CD14-positive monocyte (primary cell): ENCODE data around the gene MPDU1. TPM values are rescaled to one million over a fixed set of nuclear protein-coding genes. Genes with fewer than 3 reads are reported as not detected.
A peak's percentile ranks its signal among the peaks of the same experiment; 100 is the strongest.

ENCODE experiments used
- DNase-seq, 3 donors: peaks; one replicate each; pipeline ENCODE4 v3.0.0-alpha.2; 2011 to 2022
- H2AFZ ChIP-seq: 2 replicates; pipeline ENCODE4 v1.6.0; 2012; ENCODE audit warnings: mild to moderate bottlenecking, low read depth, low read length, inconsistent platforms; ENCODE audit not compliant: insufficient read depth, poor library complexity, severe bottlenecking
- H3K27ac ChIP-seq, 2 donors: 1 replicate in 1 of 2; 2 replicates in 1 of 2; pipeline ENCODE4 v1.5.1; 2012 to 2013; ENCODE audit warnings: low read length in 2 of 2, control low read depth in 1 of 2, inconsistent platforms in 1 of 2, low read depth in 1 of 2, mild to moderate bottlenecking in 1 of 2
- H3K27me3 ChIP-seq, 2 donors: one replicate each; pipeline versions ENCODE4 v1.6.0 to v1.6.1; 2011 to 2013; ENCODE audit warnings: low read length in 2 of 2; ENCODE audit not compliant: control insufficient read depth in 2 of 2, insufficient read depth in 2 of 2
- H3K36me3 ChIP-seq, 2 donors: replicated peaks in 1 of 2; 1 replicate in 1 of 2; 2 replicates in 1 of 2; pipeline versions ENCODE4 v1.5.1 to v1.6.1; 2012 to 2013; ENCODE audit warnings: low read length in 2 of 2, control low read depth in 1 of 2, inconsistent platforms in 1 of 2, mild to moderate bottlenecking in 1 of 2; ENCODE audit not compliant: insufficient read depth in 2 of 2, control insufficient read depth in 1 of 2
- H3K4me1 ChIP-seq, 2 donors: 1 replicate in 1 of 2; 2 replicates in 1 of 2; pipeline versions ENCODE4 v1.5.1 to v1.6.1; 2012 to 2013; ENCODE audit warnings: low read length in 2 of 2, control low read depth in 1 of 2, inconsistent platforms in 1 of 2, mild to moderate bottlenecking in 1 of 2, moderate library complexity in 1 of 2; ENCODE audit not compliant: insufficient read depth in 2 of 2, control insufficient read depth in 1 of 2
- H3K4me2 ChIP-seq: replicated peaks from 2 replicates; pipeline ENCODE3; 2012; ENCODE audit warnings: low read length, moderate library complexity, mild to moderate bottlenecking; ENCODE audit not compliant: poor library complexity, severe bottlenecking; ENCODE audit errors: extremely low read depth
- H3K4me3 ChIP-seq, 3 experiments: fragments of 200-600 bp in 1 of 3; sonication (generic) in 1 of 3; replicated peaks in 1 of 3; 1 replicate in 2 of 3; 2 replicates in 1 of 3; pipeline ENCODE4 v1.5.1; 2011 to 2013; ENCODE audit warnings: low read length in 3 of 3, mild to moderate bottlenecking in 3 of 3, control low read depth in 2 of 3, low read depth in 2 of 3, inconsistent platforms in 1 of 3, moderate library complexity in 1 of 3
- H3K79me2 ChIP-seq: 2 replicates; pipeline ENCODE4 v1.6.0; 2012; ENCODE audit warnings: mild to moderate bottlenecking, control low read depth, inconsistent platforms, low read length, moderate library complexity; ENCODE audit not compliant: insufficient read depth
- H3K9ac ChIP-seq: 2 replicates; pipeline ENCODE4 v1.6.0; 2017; ENCODE audit warnings: low read length, mild to moderate bottlenecking; ENCODE audit not compliant: insufficient read depth, poor library complexity, severe bottlenecking
- H3K9me3 ChIP-seq, 2 donors: replicated peaks in 1 of 2; 1 replicate in 1 of 2; 2 replicates in 1 of 2; pipeline versions ENCODE4 v1.5.1 to v1.6.1; 2012 to 2013; ENCODE audit warnings: low read length in 2 of 2, control low read depth in 1 of 2; ENCODE audit not compliant: control insufficient read depth in 1 of 2, insufficient read depth in 1 of 2
- H4K20me1 ChIP-seq: 2 replicates; pipeline ENCODE4 v1.6.0; 2012; ENCODE audit warnings: mild to moderate bottlenecking, low read length, control low read depth, moderate library complexity; ENCODE audit not compliant: insufficient read depth
- H3K27ac Mint-ChIP-seq, 7 donors: one replicate each; pipeline ENCODE4 v1.8.0; 2020; ENCODE audit warnings: mild to moderate bottlenecking in 7 of 7, mixed read lengths in 7 of 7, moderate library complexity in 6 of 7, inconsistent platforms in 2 of 7
- H3K27me3 Mint-ChIP-seq, 3 donors: one replicate each; pipeline ENCODE4 v1.8.0; 2021 to 2022; ENCODE audit warnings: low read depth in 3 of 3, mild to moderate bottlenecking in 3 of 3, mixed read lengths in 3 of 3, moderate library complexity in 3 of 3, inconsistent platforms in 1 of 3
- H3K36me3 Mint-ChIP-seq, 2 donors: one replicate each; pipeline ENCODE4 v1.8.0; 2020; ENCODE audit warnings: mixed read lengths in 2 of 2, inconsistent platforms in 1 of 2, mild to moderate bottlenecking in 1 of 2
- H3K4me1 Mint-ChIP-seq: one replicate; pipeline ENCODE4 v1.8.0; 2020; ENCODE audit warnings: mild to moderate bottlenecking, mixed read lengths
- H3K4me3 Mint-ChIP-seq, 2 donors: one replicate each; pipeline ENCODE4 v1.8.0; 2020; ENCODE audit warnings: mild to moderate bottlenecking in 2 of 2, mixed read lengths in 2 of 2, moderate library complexity in 1 of 2
- H3K9me3 Mint-ChIP-seq, 7 donors: one replicate each; pipeline ENCODE4 v1.8.0; 2020 to 2022; ENCODE audit warnings: mixed read lengths in 7 of 7, mild to moderate bottlenecking in 6 of 7, moderate library complexity in 6 of 7, inconsistent platforms in 2 of 7
- CTCF ChIP-seq: fragments of 200-600 bp; IDR thresholded peaks from one replicate; pipeline ENCODE4 v1.8.0; 2022; ENCODE audit warnings: antibody characterized with exemption, mild to moderate bottlenecking
- WGBS: methylation state at CpG from one replicate; pipeline ENCODE4 v1.1.5; 2013; ENCODE audit warnings: missing lambda C conversion rate; ENCODE audit not compliant: insufficient coverage; 5-methylcytosine and 5-hydroxymethylcytosine counted together
- intact Hi-C, 2 donors: fragments of 100-400 bp; cut with micrococcal nuclease; formaldehyde crosslinking; loops; one replicate each; pipeline versions ENCODE4 v1.15.0 to v1.15.1; 2023
- polyA plus RNA-seq, 3 donors: library from polyadenylated mRNA; depleted of rRNA in 1 of 3; unstranded in 2 of 3; stranded (reverse) in 1 of 3; fragments of 300-500 nt in 2 of 3; fragments of >200 nt in 1 of 3; fragmentation: Illumina TruSeq in 2 of 3; gene quantifications; 1 replicate in 2 of 3; 2 replicates in 1 of 3; pipeline ENCODE4 v1.2.3, GENCODE V29; 2012 to 2021

The MPDU1 gene
- polyA plus RNA-seq, 3 donors = 100 to 107 (median 103) TPM

- Histone ChIP-seq H3K36me3 (peaks cover 3 to 12% of the 10 kb centered on the region in 2 donors), H3K9me3 (no peaks in the 10 kb centered on the region), H3K4me3 (no peak overlapping the region), H3K4me1 (peaks cover 25 to 34% of the 10 kb centered on the region in 2 donors), H3K9ac (no peak overlapping the region), H4K20me1 (peaks cover 48% of the 10 kb centered on the region), H3K27ac (no peak overlapping the region), H3K4me2 (no peak overlapping the region), H3K27me3 (no peaks in the 10 kb centered on the region), H3K79me2 (peaks cover 65% of the 10 kb centered on the region), H2AFZ (no peak overlapping the region)
- no peak for DNase-seq
- Mint-ChIP-seq H3K4me1 (peaks cover 38% of the 10 kb centered on the region), H3K27ac (peak overlapping the region in 1 of 7 donors; percentile 3), H3K4me3 (no peak overlapping the region), H3K36me3 (peaks cover 9 to 18% of the 10 kb centered on the region in 2 donors), H3K27me3 (peaks cover 0 to 2% (median 0%) of the 10 kb centered on the region in 3 donors), H3K9me3 (no peaks in the 10 kb centered on the region)
- no CpG with 5 or more reads among the region's 3 CpGs for WGBS
- intact Hi-C loops = no loop called here
- no peak for TF ChIP-seq CTCF
Measured at GRCh38 chr17:7611635-7612293, 28.1 kb downstream of the MPDU1 start.

- no peak for TF ChIP-seq CTCF
- Histone ChIP-seq H4K20me1 (peaks cover 48% of the 10 kb centered on the region), H3K79me2 (peaks cover 64% of the 10 kb centered on the region), H2AFZ (no peak overlapping the region), H3K27ac (no peak overlapping the region), H3K36me3 (peaks cover 3 to 12% of the 10 kb centered on the region in 2 donors), H3K4me3 (no peak overlapping the region), H3K4me2 (no peak overlapping the region), H3K9ac (no peak overlapping the region), H3K9me3 (no peaks in the 10 kb centered on the region), H3K27me3 (no peaks in the 10 kb centered on the region), H3K4me1 (peaks cover 25 to 34% of the 10 kb centered on the region in 2 donors)
- Mint-ChIP-seq H3K27me3 (peaks cover 0 to 2% (median 0%) of the 10 kb centered on the region in 3 donors), H3K4me1 (peaks cover 38% of the 10 kb centered on the region), H3K4me3 (no peak overlapping the region), H3K27ac (peak overlapping the region in 3 of 7 donors; percentile 0 to 73 (median 3)), H3K9me3 (no peaks in the 10 kb centered on the region), H3K36me3 (peaks cover 9 to 18% of the 10 kb centered on the region in 2 donors)
- intact Hi-C loops = no loop called here
- WGBS = 88% methylated on average over 1 of the region's 1 CpG
- no peak for DNase-seq
Measured at GRCh38 chr17:7612294-7612640, 28.6 kb downstream of the MPDU1 start.
